GM21360 (cell line): ENCODE data around the gene KRT31.
"Not testable (repeated sequence)": the region's sequence is repeated elsewhere in the genome, so short reads cannot be mapped to it uniquely, and the experiment has no call there.

Experiments
- ATAC-seq: cut with Tn5 transposase; IDR thresholded peaks from one replicate; pipeline ENCODE4 v1.9.1; 2021; ENCODE audit warnings: mild to moderate bottlenecking, moderate library complexity; ENCODE audit not compliant: unreplicated experiment

The KRT31 gene

GRCh38 chr17:41347869-41348760 lies 49.3 kb downstream of the KRT31 start:
- ATAC-seq = no peak

DNA sequence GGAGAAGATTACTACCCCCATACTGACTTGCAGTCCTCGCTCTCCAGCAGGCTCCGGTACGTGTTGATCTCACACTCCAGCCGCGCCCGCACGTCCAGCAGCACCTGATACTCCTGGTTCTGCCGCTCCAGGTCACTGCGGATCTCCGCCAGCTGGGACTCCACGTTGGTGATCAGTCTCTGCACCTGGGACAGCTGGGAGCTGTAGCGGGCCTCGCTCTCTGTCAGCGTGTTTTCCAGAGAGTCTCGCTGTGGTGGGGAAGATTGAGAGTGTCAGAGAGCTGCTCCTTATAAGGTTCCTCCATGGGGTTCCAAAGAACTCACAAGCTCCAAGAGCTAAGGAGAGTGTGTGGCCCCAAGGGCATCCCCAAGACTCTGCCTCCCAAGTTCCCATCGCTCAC lies 51.0 kb downstream of the KRT31 start:
- not testable (repeated sequence) for ATAC-seq

- no peak for ATAC-seq
These were observed 51.4 kb downstream of the KRT31 start for GRCh38 chr17:41345992-41346391.
